Ovary (tissue), 9 donors: Measurements from ENCODE around the gene ZNF470. TPM values are rescaled to one million over a fixed set of nuclear protein-coding genes. Genes with fewer than 3 reads are reported as not detected.

ENCODE experiments used
- DNase-seq, 5 donors: peaks; one replicate each; pipeline ENCODE4 v3.0.0-alpha.2; 2019 to 2020
- H3K27ac ChIP-seq, 2 donors: fragments of 200-600 bp; one replicate each; pipeline versions ENCODE4 v1.5.1 to v1.8.0; 2019 to 2022
- H3K27me3 ChIP-seq: fragments of 200-600 bp; one replicate; pipeline ENCODE4 v1.8.0; 2022
- H3K36me3 ChIP-seq: fragments of 200-600 bp; sonication (generic); one replicate; pipeline ENCODE4 v1.5.1; 2019
- H3K4me1 ChIP-seq: one replicate; pipeline ENCODE4 v1.8.1; 2013; ENCODE audit warnings: mild to moderate bottlenecking, moderate library complexity; ENCODE audit not compliant: insufficient read depth
- H3K4me3 ChIP-seq: fragments of 200-600 bp; sonication (generic); one replicate; pipeline ENCODE4 v1.5.1; 2017
- H3K9me3 ChIP-seq, 2 donors: fragments of 200-600 bp in 1 of 2; sonication (generic) in 1 of 2; one replicate each; pipeline versions ENCODE4 v1.5.1 to v1.8.1; 2013 to 2019; ENCODE audit warnings: mild to moderate bottlenecking in 1 of 2, moderate library complexity in 1 of 2
- CTCF ChIP-seq, 3 donors: fragments of 450-650 bp in 2 of 3; fragments of 200-600 bp in 1 of 3; IDR thresholded peaks; one replicate each; pipeline versions ENCODE4 v1.5.1 to v1.8.0; 2016 to 2022; ENCODE audit warnings: antibody characterized with exemption in 3 of 3, mild to moderate bottlenecking in 1 of 3
- EP300 ChIP-seq: sonication (generic); formaldehyde crosslinking; IDR thresholded peaks from one replicate; pipeline ENCODE4 v1.6.1; 2017; ENCODE audit warnings: antibody characterized with exemption
- POLR2A ChIP-seq: fragments of 450-650 bp; IDR thresholded peaks from one replicate; pipeline ENCODE4 v1.6.1; 2017; ENCODE audit warnings: antibody characterized with exemption, mild to moderate bottlenecking, moderate library complexity
- WGBS, 3 donors: extraction: QIAGEN DNeasy Blood & Tissue Kit in 1 of 3; methylation state at CpG; one replicate each; pipeline versions ENCODE4 v1.1.5 to v1.1.7; 2013 to 2017; 5-methylcytosine and 5-hydroxymethylcytosine counted together
- intact Hi-C, 4 donors: fragments of 100-400 bp; cut with DNase I; formaldehyde crosslinking; loops; one replicate each; pipeline versions ENCODE4 v1.11.0 to v1.15.1; 2022 to 2023
- polyA plus RNA-seq, 2 donors: library from polyadenylated mRNA; stranded (reverse); fragments of 200-250 nt in 1 of 2; fragments of 350-450 nt in 1 of 2; fragmentation: Illumina TruSeq in 1 of 2; extraction: RNeasy Lipid Tissue Mini Kit (QIAGEN cat#74804) in 1 of 2; gene quantifications; one replicate each; pipeline ENCODE4 v1.2.3, GENCODE V29; 2013 to 2014
- total RNA-seq, 7 donors: library from RNA; depleted of rRNA in 2 of 7; stranded (reverse); fragments of >200 nt in 2 of 7; fragmentation: NEBNext Ultra II Directional in 3 of 7; extraction: Animal tissue kit (Norgen Biotek cat#: 25700) in 3 of 7; gene quantifications; one replicate each; pipeline versions ENCODE4 v1.1.0 to v1.2.4, GENCODE V29; 2016 to 2023
- donor health status: DM: no; HTN: no; CAD: no; lungs with moderate emphysema.
- donor health status: DM: no; HTN: no; CAD: no.
- donor health status: Bipolar disorder and iron deficiency.
- donor health status: DM: yes; HTN: yes; CAD: no.
- donor health status: DM: no; HTN: no; CAD: no.
- donor health status: DM: yes; HTN: yes; CAD: no.

ZNF470 gene
- total and polyA plus RNA-seq, 9 donors: 1.7 to 7.8 (median 5.4) TPM

- WGBS, 3 donors: 0 to 1% (median 0%) methylated on average over 20 to 53 of the region's 65 CpGs
- DNase-seq: peak in 2 of 5 donors; percentile 78 to 79
- peaks cover 0 to 22% of the 10 kb centered on the region in 2 donors for H3K9me3 ChIP-seq
These were observed 28.5 kb upstream of the ZNF470 start, which contains the start of gene ZFP28 for GRCh38 chr19:56538761-56539263. Gene ZFP28, plus strand, starts transcription at chr19:56538948. Its CDS starts 71 bp downstream, at chr19:56539019.

GRCh38 chr19:56543776-56544175 lies 23.5 kb upstream of the ZNF470 start:
- 95 to 96% (median 96%) methylated on average over 2 of the region's 2 CpGs for WGBS, 3 donors
- peaks cover 5% of the 10 kb centered on the region for H3K4me1 ChIP-seq
- intact Hi-C loops: no loop called here
- peaks cover 8% of the 10 kb centered on the region for H3K36me3 ChIP-seq
- H3K4me3 ChIP-seq: no peak overlapping the region
- peaks cover 3 to 56% of the 10 kb centered on the region in 2 donors for H3K9me3 ChIP-seq
- no peak overlapping the region for H3K27ac ChIP-seq
- TF ChIP-seq POLR2A: no peak
- no peak for TF ChIP-seq CTCF (IDR thresholded peaks at IDR 0.05)
- no peak for TF ChIP-seq EP300
- no peaks in the 10 kb centered on the region for H3K27me3 ChIP-seq
- DNase-seq: no peak

More at GRCh38 chr19:56538761-56539263, 28.5 kb upstream of the ZNF470 start, which contains the start of gene ZFP28:
- Histone ChIP-seq H3K27me3 (no peaks in the 10 kb centered on the region), H3K4me3 (peak within 1 kb of the TSS; percentile 90), H3K4me1 (peaks cover 5% of the 10 kb centered on the region), H3K27ac (peak within 1 kb of the TSS in 1 of 2 donors; percentile 89), H3K36me3 (no peaks in the 10 kb centered on the region)
- intact Hi-C loops: no loop called here
- TF ChIP-seq POLR2A: no peak
- no peak for TF ChIP-seq CTCF (IDR thresholded peaks at IDR 0.05)
- TF ChIP-seq EP300: no peak

GRCh38 chr19:56547535-56547934 lies 19.7 kb upstream of the ZNF470 start:
- TF ChIP-seq CTCF (IDR thresholded peaks at IDR 0.05): no peak
- TF ChIP-seq EP300: no peak
- TF ChIP-seq POLR2A: no peak
- no peak for DNase-seq
- no peaks in the 10 kb centered on the region for H3K4me1 ChIP-seq
- intact Hi-C loops: no loop called here
- H3K36me3 ChIP-seq: peaks cover 15% of the 10 kb centered on the region
- H3K4me3 ChIP-seq: no peak overlapping the region
- no peaks in the 10 kb centered on the region for H3K27me3 ChIP-seq
- no peak overlapping the region for H3K27ac ChIP-seq
- WGBS, 3 donors: 53 to 65% (median 59%) methylated on average over 6 of the region's 6 CpGs
- peaks cover 6 to 64% of the 10 kb centered on the region in 2 donors for H3K9me3 ChIP-seq

- no peaks in the 10 kb centered on the region for H3K4me1 ChIP-seq
- H3K9me3 ChIP-seq: peaks cover 20 to 48% of the 10 kb centered on the region in 2 donors
- intact Hi-C loops: no loop called here
- DNase-seq: no peak
- 80 to 98% (median 82%) methylated on average over 6 of the region's 6 CpGs for WGBS, 3 donors
- H3K36me3 ChIP-seq: peaks cover 7% of the 10 kb centered on the region
- H3K27me3 ChIP-seq: no peaks in the 10 kb centered on the region
- no peak overlapping the region for H3K27ac ChIP-seq
- H3K4me3 ChIP-seq: no peak overlapping the region
- TF ChIP-seq EP300 (no peak), CTCF (IDR thresholded peaks at IDR 0.05) (no peak), POLR2A (no peak)
These were observed 12.9 kb upstream of the ZNF470 start for GRCh38 chr19:56554272-56554869.
